PFSK-1 (cell line): ENCODE data around the gene SPATA25.

Source experiments
- FOXP2 ChIP-seq: optimal IDR thresholded peaks from 2 replicates; pipeline ENCODE3; 2011; ENCODE audit warnings: borderline replicate concordance, control low read depth, inconsistent platforms; ENCODE audit not compliant: insufficient read depth; ENCODE audit errors: extremely low read length, extremely low read depth
- POLR2AphosphoS5 ChIP-seq: IDR thresholded peaks from 2 replicates; pipeline ENCODE4 v1.6.1; 2012; ENCODE audit warnings: low read depth, mild to moderate bottlenecking, control low read depth, low read length, moderate library complexity
- SIN3A ChIP-seq: IDR thresholded peaks from 2 replicates; pipeline ENCODE4 v1.6.1; 2012; ENCODE audit warnings: mild to moderate bottlenecking, low read length, moderate library complexity, borderline replicate concordance; ENCODE audit not compliant: insufficient read depth
- TAF1 ChIP-seq: IDR thresholded peaks from 2 replicates; pipeline ENCODE4 v1.6.1; 2012; ENCODE audit warnings: low read length, control low read depth, borderline replicate concordance; ENCODE audit not compliant: insufficient read depth
- TF ChIP-seq, protein P1 (sequence below), 2 experiments: IDR thresholded peaks; 2 replicates each; pipeline versions ENCODE4 v1.6.1 to v1.8.0; 2011 to 2012; ENCODE audit warnings: low read depth in 2 of 2, low read length in 2 of 2, control low read depth in 1 of 2, inconsistent platforms in 1 of 2, mild to moderate bottlenecking in 1 of 2, moderate library complexity in 1 of 2; ENCODE audit not compliant: insufficient read depth in 1 of 2

The SPATA25 gene

DNA sequence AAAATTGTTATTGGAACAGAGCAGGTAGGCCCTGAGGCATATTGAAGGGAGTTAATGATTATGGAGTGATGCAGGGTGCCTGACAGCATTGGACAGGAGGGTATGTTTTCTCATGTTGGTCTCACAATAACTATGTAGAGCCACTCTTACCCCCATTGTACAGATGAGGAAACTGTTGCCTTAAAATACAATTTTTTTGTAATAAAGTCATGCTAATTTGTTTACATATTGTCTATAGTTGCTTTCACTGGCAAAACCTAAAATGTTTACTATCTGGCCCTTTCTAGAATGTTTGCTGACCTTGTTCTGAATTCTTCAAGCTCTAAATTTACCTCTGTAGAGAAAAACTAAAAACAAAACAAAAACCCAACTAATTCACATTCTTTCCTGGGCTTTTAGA, 35.9 kb downstream of the SPATA25 start:
- TF ChIP-seq POLR2AphosphoS5 (no peak), TAF1 (no peak), FOXP2 (no peak), SIN3A (no peak)
- TF ChIP-seq, protein P1, sequence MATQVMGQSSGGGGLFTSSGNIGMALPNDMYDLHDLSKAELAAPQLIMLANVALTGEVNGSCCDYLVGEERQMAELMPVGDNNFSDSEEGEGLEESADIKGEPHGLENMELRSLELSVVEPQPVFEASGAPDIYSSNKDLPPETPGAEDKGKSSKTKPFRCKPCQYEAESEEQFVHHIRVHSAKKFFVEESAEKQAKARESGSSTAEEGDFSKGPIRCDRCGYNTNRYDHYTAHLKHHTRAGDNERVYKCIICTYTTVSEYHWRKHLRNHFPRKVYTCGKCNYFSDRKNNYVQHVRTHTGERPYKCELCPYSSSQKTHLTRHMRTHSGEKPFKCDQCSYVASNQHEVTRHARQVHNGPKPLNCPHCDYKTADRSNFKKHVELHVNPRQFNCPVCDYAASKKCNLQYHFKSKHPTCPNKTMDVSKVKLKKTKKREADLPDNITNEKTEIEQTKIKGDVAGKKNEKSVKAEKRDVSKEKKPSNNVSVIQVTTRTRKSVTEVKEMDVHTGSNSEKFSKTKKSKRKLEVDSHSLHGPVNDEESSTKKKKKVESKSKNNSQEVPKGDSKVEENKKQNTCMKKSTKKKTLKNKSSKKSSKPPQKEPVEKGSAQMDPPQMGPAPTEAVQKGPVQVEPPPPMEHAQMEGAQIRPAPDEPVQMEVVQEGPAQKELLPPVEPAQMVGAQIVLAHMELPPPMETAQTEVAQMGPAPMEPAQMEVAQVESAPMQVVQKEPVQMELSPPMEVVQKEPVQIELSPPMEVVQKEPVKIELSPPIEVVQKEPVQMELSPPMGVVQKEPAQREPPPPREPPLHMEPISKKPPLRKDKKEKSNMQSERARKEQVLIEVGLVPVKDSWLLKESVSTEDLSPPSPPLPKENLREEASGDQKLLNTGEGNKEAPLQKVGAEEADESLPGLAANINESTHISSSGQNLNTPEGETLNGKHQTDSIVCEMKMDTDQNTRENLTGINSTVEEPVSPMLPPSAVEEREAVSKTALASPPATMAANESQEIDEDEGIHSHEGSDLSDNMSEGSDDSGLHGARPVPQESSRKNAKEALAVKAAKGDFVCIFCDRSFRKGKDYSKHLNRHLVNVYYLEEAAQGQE (IDR thresholded peaks at IDR 0.05; ENCODE audit: insufficient read depth in 1 of 2, low read depth in 2 of 2, low read length in 2 of 2) = no peak

DNA sequence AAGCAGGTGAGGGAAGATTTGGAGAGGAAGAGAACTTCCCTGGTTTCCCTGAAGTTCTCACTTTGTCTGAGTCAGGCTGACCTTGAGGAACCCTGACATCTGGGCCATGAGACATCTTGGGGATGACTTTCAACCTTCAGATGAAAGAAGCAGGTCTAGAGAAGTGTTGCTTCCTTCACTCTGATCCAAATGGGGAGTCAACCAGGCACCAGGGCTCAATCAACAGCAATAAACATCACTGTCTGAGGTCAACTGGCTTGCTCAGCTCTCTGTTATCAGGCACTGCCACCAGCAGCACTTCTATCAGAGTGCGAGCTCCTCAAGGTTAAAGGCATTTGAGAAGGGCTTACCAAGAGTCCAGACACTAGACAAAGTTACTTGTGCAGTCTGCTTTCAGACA, 36.5 kb downstream of the SPATA25 start:
- no peak for TF ChIP-seq POLR2AphosphoS5
- TF ChIP-seq, protein P1 (IDR thresholded peaks at IDR 0.05; ENCODE audit: insufficient read depth in 1 of 2, low read depth in 2 of 2, low read length in 2 of 2) = no peak

DNA sequence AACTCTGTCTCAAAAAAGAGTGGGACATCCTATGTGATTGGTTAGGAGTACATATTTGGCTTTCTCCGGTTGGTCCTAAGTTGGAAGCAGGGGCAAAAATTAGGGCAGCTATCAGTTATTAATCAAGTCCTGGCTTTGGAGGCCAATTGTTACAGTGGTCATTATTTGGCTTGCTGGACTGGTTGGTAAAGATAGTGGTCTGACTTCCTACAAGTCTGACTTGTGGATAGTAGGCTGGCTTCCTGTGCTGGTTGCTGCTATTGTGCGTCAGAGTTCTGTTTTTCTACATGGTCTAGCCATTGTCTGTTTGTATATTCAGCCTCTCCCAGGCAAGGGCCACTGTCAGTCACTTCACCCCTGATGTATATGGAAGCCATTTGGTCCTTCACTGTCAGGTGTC, 37.2 kb downstream of the SPATA25 start:
- TF ChIP-seq, protein P1 (IDR thresholded peaks at IDR 0.05; ENCODE audit: insufficient read depth in 1 of 2, low read depth in 2 of 2, low read length in 2 of 2) = no peak
- TF ChIP-seq POLR2AphosphoS5 (no peak), SIN3A (no peak), FOXP2 (no peak), TAF1 (no peak)

DNA sequence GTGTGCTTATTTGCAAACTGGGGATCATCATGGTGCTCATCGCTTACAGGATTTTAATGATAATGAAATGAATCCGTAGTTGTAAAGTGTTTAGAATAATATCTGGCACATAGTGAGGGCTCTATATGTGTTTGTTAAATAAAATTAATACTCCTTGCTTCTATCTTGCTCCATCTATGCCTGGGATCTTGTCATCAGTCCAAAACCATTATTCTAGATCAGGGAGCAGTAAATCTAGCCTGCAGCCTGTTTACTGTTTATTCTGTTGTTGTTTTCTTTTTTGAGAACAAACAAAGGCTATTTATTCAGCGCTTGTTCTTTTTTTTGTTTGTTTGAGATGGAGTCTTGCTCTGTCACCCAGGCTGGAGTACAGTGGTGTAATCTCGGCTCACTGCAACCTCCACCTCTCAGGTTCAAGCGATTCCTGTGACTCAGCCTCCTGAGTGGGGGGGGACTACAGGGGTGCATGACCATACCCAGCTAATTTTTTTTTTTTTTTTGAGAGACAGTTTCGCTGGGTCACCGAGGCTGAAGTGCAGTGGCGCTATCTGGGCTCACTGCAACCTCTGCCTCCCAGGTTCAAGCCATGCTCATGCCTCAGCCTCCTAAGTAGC, 38.3 kb downstream of the SPATA25 start:
- TF ChIP-seq SIN3A = no peak
- TF ChIP-seq FOXP2 = no peak

DNA sequence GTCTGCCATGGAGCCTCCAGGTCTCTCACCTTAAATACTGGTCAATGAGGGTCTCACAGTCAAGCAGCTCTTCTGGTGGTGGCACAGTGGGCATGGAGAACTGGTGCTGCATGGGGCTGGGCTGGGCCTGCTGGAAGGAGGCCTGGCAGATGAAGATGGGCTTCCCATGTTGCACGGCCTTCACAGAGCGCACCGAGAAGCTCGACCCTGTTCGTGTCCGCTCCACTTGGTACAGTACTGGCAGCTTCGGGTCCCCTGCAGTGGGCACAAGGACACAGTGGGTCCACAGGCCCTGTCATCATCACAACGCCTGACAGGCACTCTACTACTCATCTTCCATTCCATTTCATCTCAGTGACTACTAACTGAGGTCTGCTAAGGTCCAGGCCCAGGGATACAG, 39.0 kb downstream of the SPATA25 start:
- TF ChIP-seq FOXP2 = no peak
- no peak for TF ChIP-seq TAF1
- TF ChIP-seq SIN3A = no peak
- TF ChIP-seq, protein P1 (IDR thresholded peaks at IDR 0.05; ENCODE audit: insufficient read depth in 1 of 2, low read depth in 2 of 2, low read length in 2 of 2) = no peak
- TF ChIP-seq POLR2AphosphoS5 = no peak
